OCI-LY7 (cell line): Measurements from ENCODE around the gene IER3. TPM values are rescaled to one million over a fixed set of nuclear protein-coding genes. Genes with fewer than 3 reads are reported as not detected.

Experiments used
- BruUV-seq: library from RNA; stranded (reverse); fragments of 400-500 nt; replicated peaks from 2 replicates; lab custom pipeline; 2021; lab: Mats Ljungman, UMichigan
- CTCF ChIA-PET: fragments of 300-600 bp; sonication (Branson Sonifier 250); formaldehyde crosslinking; loops from one replicate; lab custom pipeline; 2022; ENCODE audit warnings: antibody characterized with exemption; ENCODE audit not compliant: unreplicated experiment; lab: Charles Lee
- POLR2A ChIA-PET: fragments of 300-600 bp; sonication (Branson Sonifier 250); formaldehyde crosslinking; loops from one replicate; lab custom pipeline; 2022; ENCODE audit warnings: antibody characterized with exemption; lab: Charles Lee
- DNase-seq: peaks from one replicate; pipeline ENCODE4 v3.0.0-alpha.2; 2015; ENCODE audit warnings: low spot score
- H2AFZ ChIP-seq: fragments of 200-600 bp; sonication (generic), shearing (Covaris generic); 2 replicates; pipeline ENCODE4 v1.6.1; 2014; ENCODE audit warnings: mild to moderate bottlenecking, antibody characterized with exemption, low read length, moderate library complexity
- H3K27ac ChIP-seq: fragments of 200-600 bp; sonication (generic); 2 replicates; pipeline ENCODE4 v1.5.1; 2014; ENCODE audit warnings: mixed run types, low read depth, mild to moderate bottlenecking, moderate library complexity, low read length, inconsistent platforms; ENCODE audit not compliant: poor library complexity, severe bottlenecking
- H3K36me3 ChIP-seq: fragments of 200-600 bp; sonication (generic); 2 replicates; pipeline ENCODE4 v1.6.1; 2014; ENCODE audit warnings: mild to moderate bottlenecking, antibody characterized with exemption, low read length, moderate library complexity, mixed read lengths; ENCODE audit not compliant: insufficient read depth
- H3K4me1 ChIP-seq: fragments of 200-600 bp; sonication (generic); 2 replicates; pipeline ENCODE4 v1.5.1; 2014; ENCODE audit warnings: mild to moderate bottlenecking, low read length; ENCODE audit not compliant: insufficient read depth, poor library complexity, severe bottlenecking
- H3K4me2 ChIP-seq: fragments of 200-600 bp; sonication (generic); 2 replicates; pipeline ENCODE4 v1.6.1; 2014; ENCODE audit warnings: mild to moderate bottlenecking, low read length
- H3K4me3 ChIP-seq: fragments of 200-600 bp; sonication (generic); 2 replicates; pipeline ENCODE4 v1.5.1; 2014; ENCODE audit warnings: mild to moderate bottlenecking, low read depth, low read length; ENCODE audit not compliant: poor library complexity, severe bottlenecking
- H3K79me2 ChIP-seq: fragments of 200-600 bp; sonication (generic); 2 replicates; pipeline ENCODE4 v1.6.1; 2016; ENCODE audit warnings: low read depth, mild to moderate bottlenecking, low read length, moderate library complexity, mixed read lengths; ENCODE audit not compliant: insufficient read depth
- H3K9me2 ChIP-seq: fragments of 200-600 bp; sonication (generic); 2 replicates; pipeline ENCODE4 v1.6.1; 2016; ENCODE audit warnings: mild to moderate bottlenecking, low read length, mixed read lengths; ENCODE audit not compliant: insufficient read depth
- H3K9me3 ChIP-seq: fragments of 200-600 bp; sonication (generic); 2 replicates; pipeline ENCODE4 v1.6.1; 2014; ENCODE audit warnings: mild to moderate bottlenecking, mixed run types, low read length, mixed read lengths
- H4K20me1 ChIP-seq: fragments of 200-600 bp; sonication (generic); 2 replicates; pipeline ENCODE4 v1.6.1; 2014; ENCODE audit warnings: mild to moderate bottlenecking, antibody characterized with exemption, low read length, moderate library complexity, mixed read lengths; ENCODE audit not compliant: insufficient read depth
- CTCF ChIP-seq: fragments of 200-600 bp; sonication (generic); conservative IDR thresholded peaks from 2 replicates; pipeline ENCODE4 v1.5.1; 2014; ENCODE audit warnings: mild to moderate bottlenecking, antibody characterized with exemption, low read length, moderate library complexity, mixed read lengths
- EZH2phosphoT487 ChIP-seq: fragments of 200-600 bp; sonication (generic); IDR thresholded peaks from 2 replicates; pipeline ENCODE4 v1.6.1; 2018; ENCODE audit warnings: low read depth, borderline replicate concordance, mild to moderate bottlenecking, mixed run types, antibody characterized with exemption, low read length, moderate library complexity, mixed read lengths
- intact Hi-C: fragments of 100-400 bp; cut with micrococcal nuclease; formaldehyde crosslinking; loops from one replicate; pipeline ENCODE4 v1.10.0; 2022; ENCODE audit not compliant: unreplicated experiment
- total RNA-seq, 2 experiments: library from RNA; depleted of rRNA in 1 of 2; stranded (reverse); fragments of >200 nt in 1 of 2; shearing (Covaris generic) in 1 of 2; gene quantifications; 2 replicates each; pipeline ENCODE4 v1.2.3, GENCODE V29; 2014 to 2022

The IER3 gene
- total RNA-seq, 2 experiments from 2014 or later, result 1.3 to 2.8 TPM

- Histone ChIP-seq H3K4me3 (no peak overlapping the region), H3K9me2 (no peaks in the 10 kb centered on the region), H2AFZ (no peak overlapping the region), H3K27ac (no peak overlapping the region), H3K9me3 (no peaks in the 10 kb centered on the region), H3K79me2 (no peaks in the 10 kb centered on the region), H4K20me1 (no peaks in the 10 kb centered on the region), H3K4me1 (no peaks in the 10 kb centered on the region), H3K4me2 (no peak overlapping the region), H3K36me3 (no peaks in the 10 kb centered on the region)
- BruUV-seq, result no TSS peak
- POLR2A ChIA-PET, result interaction anchor here (1.4 kb wide), 1 partner anchor 10 kb away, joined by 3 read pairs; no protein-coding TSS in a partner anchor
- intact Hi-C loops, result no loop called here
- no peak for DNase-seq
- no peak for TF ChIP-seq CTCF
- TF ChIP-seq EZH2phosphoT487, result no peak
- CTCF ChIA-PET, result no interaction called here
Observed at GRCh38 chr6:30781395-30781742, 37.0 kb upstream of the IER3 start.

- intact Hi-C loops, result no loop called here
- DNase-seq, result no peak
- Histone ChIP-seq H4K20me1 (no peaks in the 10 kb centered on the region), H3K36me3 (no peaks in the 10 kb centered on the region), H2AFZ (no peak overlapping the region), H3K9me3 (no peaks in the 10 kb centered on the region), H3K4me3 (no peak overlapping the region), H3K79me2 (no peaks in the 10 kb centered on the region), H3K27ac (no peak overlapping the region), H3K9me2 (no peaks in the 10 kb centered on the region), H3K4me1 (no peaks in the 10 kb centered on the region), H3K4me2 (no peak overlapping the region)
- no TSS peak for BruUV-seq
- POLR2A ChIA-PET, result no interaction called here
- TF ChIP-seq CTCF (no peak), EZH2phosphoT487 (no peak)
- CTCF ChIA-PET, result no interaction called here
Observed at GRCh38 chr6:30780642-30780920, 36.2 kb upstream of the IER3 start.

GRCh38 chr6:30779850-30780641 lies 35.7 kb upstream of the IER3 start:
- H3K9me2 ChIP-seq, result no peaks in the 10 kb centered on the region
- no peak overlapping the region for H3K27ac ChIP-seq
- POLR2A ChIA-PET, result no interaction called here
- H3K36me3 ChIP-seq, result no peaks in the 10 kb centered on the region
- no peaks in the 10 kb centered on the region for H3K9me3 ChIP-seq
- intact Hi-C loops, result no loop called here
- H3K4me1 ChIP-seq, result no peaks in the 10 kb centered on the region
- TF ChIP-seq EZH2phosphoT487 (no peak), CTCF (no peak)
- DNase-seq, result no peak
- no TSS peak for BruUV-seq
- H3K79me2 ChIP-seq, result no peaks in the 10 kb centered on the region
- H3K4me3 ChIP-seq, result no peak overlapping the region
- CTCF ChIA-PET, result no interaction called here
- no peak overlapping the region for H2AFZ ChIP-seq
- no peaks in the 10 kb centered on the region for H4K20me1 ChIP-seq
- H3K4me2 ChIP-seq, result no peak overlapping the region
